Ascending aorta (tissue), 2 donors: ENCODE results near the gene PIN1. TPM values are rescaled to one million over a fixed set of nuclear protein-coding genes. Genes with fewer than 3 reads are reported as not detected.
A peak's percentile ranks its signal among the peaks of the same experiment; 100 is the strongest.

Experiments used
- DNase-seq, 2 donors: peaks; one replicate each; pipeline ENCODE4 v3.0.0-alpha.2; 2019; ENCODE audit warnings: low spot score in 2 of 2
- H3K27ac ChIP-seq, 2 donors: fragments of 200-600 bp; sonication (generic); one replicate each; pipeline ENCODE4 v1.5.1; 2016 to 2017; ENCODE audit warnings: mild to moderate bottlenecking in 1 of 2
- H3K27me3 ChIP-seq: fragments of 200-600 bp; sonication (generic); one replicate; pipeline ENCODE4 v1.5.1; 2017
- H3K36me3 ChIP-seq, 2 donors: fragments of 200-600 bp; sonication (generic); one replicate each; pipeline ENCODE4 v1.5.1; 2016
- H3K4me1 ChIP-seq, 2 donors: fragments of 200-600 bp; sonication (generic); one replicate each; pipeline ENCODE4 v1.5.1; 2016 to 2017; ENCODE audit warnings: mild to moderate bottlenecking in 1 of 2
- H3K4me3 ChIP-seq, 2 donors: fragments of 200-600 bp; sonication (generic); one replicate each; pipeline ENCODE4 v1.5.1; 2016 to 2017; ENCODE audit warnings: mild to moderate bottlenecking in 1 of 2
- H3K9me3 ChIP-seq, 2 donors: fragments of 200-600 bp; sonication (generic); one replicate each; pipeline ENCODE4 v1.5.1; 2016
- intact Hi-C: fragments of 100-400 bp; cut with DNase I; formaldehyde crosslinking; loops from one replicate; pipeline ENCODE4 v1.15.1; 2023
- total RNA-seq: library from RNA; depleted of rRNA; stranded (reverse); fragments of >200 nt; gene quantifications from one replicate; pipeline ENCODE4 v1.1.0, GENCODE V29; 2016
- TF ChIP-seq, protein P1 (sequence below), 3 experiments: fragments of 200-600 bp in 2 of 3; fragments of 450-650 bp in 1 of 3; sonication (generic) in 2 of 3; IDR thresholded peaks; one replicate each; pipeline ENCODE4 v1.5.1; 2016 to 2019; ENCODE audit warnings: antibody characterized with exemption in 3 of 3, mild to moderate bottlenecking in 1 of 3, moderate library complexity in 1 of 3

Gene PIN1
- total RNA-seq, 1 donor from 2014 or later, result 50.7 TPM

DNA sequence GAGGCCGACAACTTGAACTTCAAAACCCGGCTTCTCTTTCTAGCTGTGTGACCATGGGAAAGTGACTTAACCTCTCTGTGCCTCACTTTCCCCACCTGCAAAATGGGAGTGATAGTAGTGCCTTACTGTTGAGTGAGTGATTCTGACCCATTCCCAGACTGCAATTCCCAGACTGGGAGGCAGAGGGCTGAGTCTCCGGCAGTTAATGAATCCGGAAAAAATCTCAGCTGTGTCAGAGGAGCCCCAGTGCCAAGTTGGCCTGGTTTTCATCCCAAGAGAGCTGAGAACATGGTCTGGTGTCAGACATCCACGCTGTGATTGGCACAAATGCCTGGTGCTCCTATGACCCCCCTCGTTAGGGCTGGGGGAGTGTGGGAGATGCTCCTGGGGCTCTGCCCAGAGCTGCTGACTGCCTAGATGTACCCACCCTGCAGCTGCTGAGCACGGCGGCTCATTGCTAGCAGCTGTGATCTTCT lies 50.0 kb downstream of the PIN1 start:
- DNase-seq, result peak in 1 of 2 donors; percentile 13
- intact Hi-C loops, result no loop called here
- H3K27me3 ChIP-seq, result no peaks in the 10 kb centered on the region
- no peaks in the 10 kb centered on the region for H3K36me3 ChIP-seq
- H3K9me3 ChIP-seq, result no peaks in the 10 kb centered on the region
- H3K27ac ChIP-seq, result no peak overlapping the region
- H3K4me3 ChIP-seq, result no peak overlapping the region
- TF ChIP-seq, protein P1, sequence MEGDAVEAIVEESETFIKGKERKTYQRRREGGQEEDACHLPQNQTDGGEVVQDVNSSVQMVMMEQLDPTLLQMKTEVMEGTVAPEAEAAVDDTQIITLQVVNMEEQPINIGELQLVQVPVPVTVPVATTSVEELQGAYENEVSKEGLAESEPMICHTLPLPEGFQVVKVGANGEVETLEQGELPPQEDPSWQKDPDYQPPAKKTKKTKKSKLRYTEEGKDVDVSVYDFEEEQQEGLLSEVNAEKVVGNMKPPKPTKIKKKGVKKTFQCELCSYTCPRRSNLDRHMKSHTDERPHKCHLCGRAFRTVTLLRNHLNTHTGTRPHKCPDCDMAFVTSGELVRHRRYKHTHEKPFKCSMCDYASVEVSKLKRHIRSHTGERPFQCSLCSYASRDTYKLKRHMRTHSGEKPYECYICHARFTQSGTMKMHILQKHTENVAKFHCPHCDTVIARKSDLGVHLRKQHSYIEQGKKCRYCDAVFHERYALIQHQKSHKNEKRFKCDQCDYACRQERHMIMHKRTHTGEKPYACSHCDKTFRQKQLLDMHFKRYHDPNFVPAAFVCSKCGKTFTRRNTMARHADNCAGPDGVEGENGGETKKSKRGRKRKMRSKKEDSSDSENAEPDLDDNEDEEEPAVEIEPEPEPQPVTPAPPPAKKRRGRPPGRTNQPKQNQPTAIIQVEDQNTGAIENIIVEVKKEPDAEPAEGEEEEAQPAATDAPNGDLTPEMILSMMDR (IDR thresholded peaks at IDR 0.05), result peak in 2 of 3 experiments; percentile 22 to 53
- no peaks in the 10 kb centered on the region for H3K4me1 ChIP-seq

- TF ChIP-seq, protein P1 (IDR thresholded peaks at IDR 0.05), result no peak
- Histone ChIP-seq H3K4me1 (no peaks in the 10 kb centered on the region), H3K27me3 (no peaks in the 10 kb centered on the region), H3K27ac (no peak overlapping the region), H3K9me3 (no peaks in the 10 kb centered on the region), H3K36me3 (no peaks in the 10 kb centered on the region), H3K4me3 (no peak overlapping the region)
- DNase-seq, result no peak
- intact Hi-C loops, result no loop called here
These were observed 56.7 kb downstream of the PIN1 start for GRCh38 chr19:9891609-9892373.

Other genes with a start within 250 kb of the PIN1 start
- 35.4 TPM for gene ZNF561, start 214.1 kb upstream of the PIN1 start, total RNA-seq
- gene ZNF562, start 160.2 kb upstream of the PIN1 start, total RNA-seq, result 21.1 TPM
- gene ZNF846, start 66.6 kb upstream of the PIN1 start, total RNA-seq, result 1.9 TPM
- gene FBXL12, start 16.2 kb upstream of the PIN1 start, total RNA-seq, result 64.4 TPM
- 169 TPM for gene UBL5, start 7.4 kb upstream of the PIN1 start, total RNA-seq
- 0.96 TPM for gene OLFM2, start 101.2 kb downstream of the PIN1 start, total RNA-seq
- gene COL5A3, start 175.2 kb downstream of the PIN1 start, total RNA-seq, result 13.6 TPM
- not detected for gene RDH8, start 178.2 kb downstream of the PIN1 start, total RNA-seq